GM19238 (cell line): ENCODE data around the gene LIPC.

Source experiments
- DNase-seq: peaks from one replicate; pipeline ENCODE4 v3.0.0; 2011; ENCODE audit warnings: low spot score; ENCODE audit not compliant: insufficient read length

Gene LIPC

GRCh38 chr15:58434334-58434875 lies 2.6 kb downstream of the LIPC start:
- DNase-seq, result no peak

GRCh38 chr15:58436552-58436951 lies 4.8 kb downstream of the LIPC start:
- DNase-seq, result no peak

DNA sequence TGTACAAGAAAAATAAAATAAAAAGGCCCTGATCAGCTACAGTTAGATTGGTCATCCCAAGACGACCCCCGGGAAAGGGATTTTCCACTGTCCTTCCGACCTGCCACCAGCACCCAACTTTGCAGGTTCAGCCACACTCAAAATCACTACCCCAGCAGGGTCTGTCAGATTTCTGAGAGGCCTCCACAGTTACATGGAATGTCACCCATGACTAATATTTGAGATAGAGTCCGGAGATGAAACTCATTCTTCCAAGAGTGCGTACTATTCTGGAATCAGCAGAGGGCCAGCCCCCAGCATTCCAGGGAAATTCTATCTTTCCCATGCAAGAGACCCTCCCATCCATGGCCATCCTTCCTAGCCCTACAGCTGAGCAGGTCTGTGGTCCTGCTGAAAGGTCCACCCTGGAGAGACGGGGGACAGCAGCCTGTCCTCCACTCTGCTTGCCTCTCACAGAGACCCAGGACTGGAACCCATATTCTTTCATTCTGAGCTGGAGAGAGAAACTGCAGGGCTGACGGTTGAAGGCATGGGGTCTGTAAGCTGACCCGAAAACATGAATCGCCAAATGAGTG lies 5.8 kb downstream of the LIPC start:
- no peak for DNase-seq

DNA sequence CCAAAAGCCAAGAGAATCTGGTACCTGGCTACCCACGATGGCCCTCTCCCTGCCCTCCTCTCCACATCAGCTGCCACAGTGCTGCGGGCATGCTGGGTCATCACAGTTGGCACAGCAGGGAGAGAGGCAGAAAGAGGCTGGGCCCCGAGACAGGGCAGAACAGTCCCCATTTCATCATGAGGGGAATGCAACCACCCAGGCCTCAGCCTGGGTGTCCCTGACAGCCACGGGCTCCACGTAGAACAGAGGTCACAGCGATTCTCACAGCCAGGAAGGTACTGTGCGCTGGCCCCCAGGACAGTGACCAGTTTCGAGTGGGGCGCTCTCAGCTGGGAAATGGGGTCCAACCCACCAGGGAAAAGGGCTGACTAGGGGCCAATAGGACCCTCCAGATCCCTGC lies 6.3 kb downstream of the LIPC start:
- DNase-seq, result no peak

DNA sequence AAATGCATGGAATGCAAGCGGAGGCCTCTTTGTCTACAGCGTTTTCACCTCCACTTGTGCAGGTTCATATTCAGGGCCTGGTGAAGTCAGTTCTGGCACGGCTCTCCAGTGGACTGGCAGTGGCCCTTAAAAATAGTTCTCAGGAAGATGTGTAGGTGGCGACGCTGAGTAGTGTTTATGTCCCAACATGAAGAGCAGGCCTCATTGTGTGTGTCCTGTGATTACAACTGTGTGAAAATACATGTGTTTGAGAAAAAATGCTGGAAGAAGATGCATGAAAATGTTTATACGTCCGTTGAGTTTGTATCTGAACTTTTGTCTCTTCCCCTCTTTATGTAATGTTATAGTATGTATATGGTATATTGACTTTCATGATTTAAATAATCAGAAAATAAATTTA lies 7.2 kb downstream of the LIPC start:
- no peak for DNase-seq

DNA sequence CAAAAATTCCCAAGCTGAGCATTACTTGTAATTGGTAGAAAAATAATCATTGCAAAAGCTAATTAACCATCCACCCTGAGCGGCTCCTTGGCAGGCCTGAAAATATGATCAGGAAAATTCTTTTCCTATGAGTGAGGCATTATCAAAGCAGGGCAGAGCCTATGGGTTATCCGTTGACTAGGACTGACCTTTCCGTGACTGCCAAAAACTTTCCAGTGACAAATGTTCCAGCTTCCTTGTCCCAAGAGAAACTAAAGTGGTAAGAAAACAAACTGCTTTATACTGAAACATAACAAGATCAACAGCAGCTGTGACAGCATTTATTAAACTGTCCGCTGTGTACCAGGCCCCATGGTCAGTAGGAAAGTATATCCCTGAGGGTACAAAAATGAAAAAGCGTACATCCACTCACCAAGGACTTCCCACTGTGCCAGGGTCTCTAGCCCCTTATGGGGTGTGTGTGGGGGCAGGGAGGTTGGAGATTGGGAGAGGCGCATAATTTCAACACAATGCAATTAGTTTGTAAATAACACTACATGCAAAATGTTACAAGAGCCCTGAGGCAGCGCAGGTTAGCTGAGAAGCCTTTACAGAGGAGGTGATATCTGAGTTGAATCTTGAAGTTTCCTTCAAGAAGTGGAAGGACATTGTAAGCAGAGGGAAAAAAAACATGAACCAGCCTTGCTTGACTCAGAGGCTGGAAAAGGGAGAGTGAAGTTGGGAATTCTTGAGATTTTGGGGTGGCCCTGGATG lies 8.5 kb downstream of the LIPC start:
- no peak for DNase-seq

- DNase-seq, result no peak
Observed at GRCh38 chr15:58440922-58441321, 9.1 kb downstream of the LIPC start.

GRCh38 chr15:58441376-58442070 lies 9.7 kb downstream of the LIPC start:
- no peak for DNase-seq

- DNase-seq, result no peak
Observed at GRCh38 chr15:58442122-58442521, 10.3 kb downstream of the LIPC start.

DNA sequence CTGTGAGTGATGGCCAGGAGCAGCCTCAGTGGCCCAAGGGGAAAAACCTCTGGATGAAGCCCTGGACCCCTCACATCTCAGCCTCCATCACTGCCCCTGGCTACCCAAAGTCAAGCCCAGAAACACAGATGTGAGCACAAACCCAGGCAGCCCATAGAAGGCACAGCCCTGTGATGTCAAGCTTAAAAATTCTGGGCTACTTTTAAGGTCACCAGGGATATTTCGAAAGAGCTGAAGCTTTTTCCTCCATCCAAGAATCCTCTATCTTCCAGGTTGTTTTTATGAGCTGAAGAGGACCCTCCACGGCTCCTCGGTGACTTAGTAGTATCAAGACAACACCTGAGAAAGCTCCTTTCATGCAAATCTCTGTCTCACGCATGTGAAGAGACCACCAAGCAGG lies 11.5 kb downstream of the LIPC start:
- DNase-seq, result no peak

- DNase-seq, result no peak
Observed at GRCh38 chr15:58444056-58444455, 12.3 kb downstream of the LIPC start.

- DNase-seq, result no peak
Observed at GRCh38 chr15:58444658-58445332, 13.0 kb downstream of the LIPC start.

DNA sequence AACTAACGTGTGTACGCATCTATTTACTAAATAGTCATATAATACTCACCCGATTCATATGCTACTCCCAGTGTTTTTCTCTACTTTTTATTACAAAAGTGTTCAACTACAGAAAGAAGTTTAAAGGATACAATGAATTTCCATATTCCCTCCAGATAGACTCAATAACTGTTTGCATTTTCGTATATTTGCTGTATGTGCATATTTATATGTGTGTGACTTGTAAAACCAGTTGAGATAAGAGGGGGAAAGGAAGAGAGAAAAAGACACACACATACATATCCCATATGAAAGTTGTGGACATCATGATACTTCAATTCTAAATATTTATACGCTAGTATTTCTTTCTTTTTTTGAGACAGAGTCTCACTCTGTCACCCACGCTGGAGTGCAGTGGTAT lies 14.1 kb downstream of the LIPC start:
- no peak for DNase-seq

DNA sequence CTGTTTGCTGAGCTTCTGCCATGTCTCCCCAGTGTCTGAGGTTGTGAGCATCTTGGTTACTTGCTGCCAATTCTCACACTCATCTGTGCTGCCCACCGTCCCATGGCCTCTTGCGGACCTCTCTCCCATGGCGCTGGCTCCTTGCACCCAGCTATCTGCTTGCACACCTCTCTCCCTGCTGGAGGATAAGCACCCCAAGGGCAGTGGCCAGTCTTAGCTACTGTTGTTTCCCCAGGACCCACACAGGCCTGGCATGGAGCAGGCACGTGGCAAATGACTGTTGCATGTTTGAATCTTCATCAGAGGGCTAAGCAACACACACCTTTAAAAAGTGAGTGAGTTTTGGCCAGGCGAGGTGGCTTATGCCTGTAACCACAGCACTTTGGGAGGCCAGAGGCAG lies 14.7 kb downstream of the LIPC start:
- DNase-seq, result no peak

- DNase-seq, result no peak
Observed at GRCh38 chr15:58447271-58448010, 15.7 kb downstream of the LIPC start.

DNA sequence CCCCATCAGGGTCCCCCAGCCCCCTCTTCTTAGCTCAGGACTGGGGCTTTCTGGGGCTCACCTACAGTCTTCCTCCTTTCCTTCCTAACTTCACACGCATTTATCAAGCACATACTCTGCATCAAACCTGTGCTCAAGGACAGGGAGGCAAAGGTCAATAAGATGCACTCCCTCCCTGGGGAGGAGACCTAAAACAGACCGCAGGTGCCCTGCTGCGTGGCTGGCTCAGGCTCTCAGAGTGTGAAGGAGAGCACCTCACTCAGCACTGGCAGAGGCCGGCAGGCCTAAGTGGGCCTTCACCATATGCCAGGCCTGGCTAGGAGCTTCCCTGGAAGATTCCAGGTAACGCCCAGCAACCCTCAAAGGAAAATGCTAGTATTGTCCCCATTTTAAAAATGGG lies 16.5 kb downstream of the LIPC start:
- DNase-seq, result no peak

DNA sequence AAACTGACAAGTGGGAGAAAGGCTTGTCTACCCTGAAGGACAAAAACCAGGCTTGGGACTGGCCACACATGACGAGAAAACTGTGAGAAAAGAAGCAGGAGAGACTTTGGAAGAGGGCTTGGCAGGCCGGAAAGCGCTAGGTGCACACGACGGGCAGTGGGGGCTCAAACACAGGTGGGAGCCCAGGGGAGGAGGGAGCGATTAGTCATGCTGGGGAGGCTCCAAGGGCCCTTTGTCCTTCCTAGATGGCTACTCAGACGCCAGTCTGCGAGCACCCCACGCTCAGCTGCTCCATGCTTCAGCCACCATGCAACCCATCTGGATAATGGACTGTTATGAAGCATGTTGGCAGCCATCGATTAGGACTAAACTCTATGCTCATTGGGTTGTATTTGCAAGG lies 17.1 kb downstream of the LIPC start:
- no peak for DNase-seq

- no peak for DNase-seq
Observed at GRCh38 chr15:58451826-58452225, 20.0 kb downstream of the LIPC start.

DNA sequence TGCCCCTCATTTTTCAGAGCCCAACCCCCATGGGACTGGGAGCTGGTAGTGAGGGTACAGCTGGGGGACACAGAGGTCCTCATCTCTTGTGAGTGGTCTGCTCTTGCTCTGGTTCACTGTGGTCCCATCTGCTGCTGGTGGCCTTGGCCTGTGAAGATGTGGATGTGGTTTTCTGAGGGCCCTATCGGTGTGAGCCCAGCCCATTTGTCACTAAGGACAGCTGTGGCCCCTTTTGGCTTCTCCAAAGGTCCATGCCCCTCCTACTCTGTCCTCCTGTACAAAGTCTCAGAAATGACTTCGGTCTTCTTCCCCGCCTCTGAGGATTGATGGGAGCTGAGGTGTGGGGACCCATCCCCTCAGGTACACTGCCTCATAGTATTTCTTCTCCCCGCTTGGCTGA lies 21.0 kb downstream of the LIPC start:
- no peak for DNase-seq

GRCh38 chr15:58453931-58454793 lies 22.4 kb downstream of the LIPC start:
- no peak for DNase-seq
